Osteoblast (primary cell): ENCODE data around the gene RIN3. TPM values are rescaled to one million over a fixed set of nuclear protein-coding genes. Genes with fewer than 3 reads are reported as not detected.
A peak's percentile ranks its signal among the peaks of the same experiment; 100 is the strongest.

Experiments used
- DNase-seq: peaks from one replicate; pipeline ENCODE4 v3.0.0; 2011; ENCODE audit warnings: low spot score, mixed read lengths; ENCODE audit not compliant: insufficient read length; ENCODE audit errors: missing footprints
- H2AFZ ChIP-seq: 2 replicates; pipeline ENCODE4 v1.6.0; 2011; ENCODE audit warnings: mild to moderate bottlenecking, low read length
- H3K27ac ChIP-seq: 2 replicates; pipeline ENCODE4 v1.5.1; 2011; ENCODE audit warnings: mild to moderate bottlenecking, low read depth, low read length, moderate library complexity
- H3K27me3 ChIP-seq: 2 replicates; pipeline ENCODE4 v1.6.0; 2012; ENCODE audit warnings: mild to moderate bottlenecking, control low read depth, inconsistent platforms, low read length, moderate library complexity; ENCODE audit not compliant: insufficient read depth
- H3K36me3 ChIP-seq: 2 replicates; pipeline ENCODE4 v1.5.1; 2011; ENCODE audit warnings: mild to moderate bottlenecking, low read length, control low read depth, moderate library complexity; ENCODE audit not compliant: insufficient read depth
- H3K4me1 ChIP-seq: 2 replicates; pipeline ENCODE4 v1.5.1; 2011; ENCODE audit warnings: mild to moderate bottlenecking, low read length, control low read depth, moderate library complexity; ENCODE audit not compliant: insufficient read depth
- H3K4me2 ChIP-seq: 2 replicates; pipeline ENCODE4 v1.6.0; 2011; ENCODE audit warnings: mild to moderate bottlenecking, low read length; ENCODE audit not compliant: insufficient read depth
- H3K4me3 ChIP-seq: fragments of 200-600 bp; sonication (generic); 3 replicates; pipeline ENCODE4 v1.5.1; 2012; ENCODE audit warnings: mild to moderate bottlenecking, low read length, inconsistent platforms; ENCODE audit not compliant: insufficient read depth
- H3K79me2 ChIP-seq: 2 replicates; pipeline ENCODE4 v1.6.0; 2012; ENCODE audit warnings: mild to moderate bottlenecking, low read length, control low read depth, inconsistent platforms; ENCODE audit not compliant: insufficient read depth
- H3K9me3 ChIP-seq: 2 replicates; pipeline ENCODE4 v1.5.1; 2011; ENCODE audit warnings: low read depth, low read length, control low read depth
- H4K20me1 ChIP-seq: 2 replicates; pipeline ENCODE4 v1.6.0; 2012; ENCODE audit warnings: mild to moderate bottlenecking, low read length, control low read depth; ENCODE audit not compliant: insufficient read depth
- total RNA-seq: library from RNA; depleted of rRNA; stranded (reverse); fragments of >200 nt; gene quantifications from 2 replicates; pipeline ENCODE4 v1.2.3, GENCODE V29; 2012
- TF ChIP-seq, protein P1 (sequence below): IDR thresholded peaks from 2 replicates; pipeline ENCODE4 v1.5.1; 2011; ENCODE audit warnings: mild to moderate bottlenecking, low read depth, low read length, moderate library complexity; ENCODE audit errors: extremely low read depth

Gene RIN3
- total RNA-seq, 1 donor: 7.6 TPM

DNA sequence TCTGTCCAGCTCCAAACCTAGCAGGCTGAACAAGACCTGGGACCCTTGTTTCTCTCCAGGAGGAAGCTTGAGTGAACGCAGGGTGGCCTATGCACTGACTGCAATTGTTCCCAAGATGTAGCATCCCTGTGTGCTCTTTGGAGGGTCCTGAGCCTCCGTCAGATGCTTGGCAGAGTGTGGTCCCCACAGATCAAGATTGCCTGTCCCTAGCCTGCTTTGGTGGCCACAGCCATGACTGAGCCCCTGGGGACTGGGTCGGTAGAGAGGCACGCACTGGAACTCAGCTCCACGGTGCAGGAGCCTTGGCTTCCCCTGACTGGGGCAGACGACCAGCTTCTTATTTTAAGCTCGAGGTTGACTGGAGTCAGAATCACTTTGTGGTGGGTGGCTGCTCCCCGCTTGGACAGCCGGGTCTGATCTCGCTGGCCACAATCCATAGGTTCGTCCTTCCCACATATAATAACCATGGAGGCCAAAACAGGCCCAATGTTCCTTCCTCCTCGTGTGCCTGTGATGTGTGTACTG, 137.1 kb downstream of the RIN3 start:
- Histone ChIP-seq H3K4me1 (peaks cover 47% of the 10 kb centered on the region), H3K9me3 (no peaks in the 10 kb centered on the region), H3K79me2 (no peaks in the 10 kb centered on the region), H2AFZ (no peak overlapping the region), H3K4me2 (no peak overlapping the region), H4K20me1 (no peaks in the 10 kb centered on the region), H3K27ac (peak overlapping the region; percentile 99), H3K4me3 (no peak overlapping the region), H3K27me3 (no peaks in the 10 kb centered on the region), H3K36me3 (no peaks in the 10 kb centered on the region)
- TF ChIP-seq, protein P1, sequence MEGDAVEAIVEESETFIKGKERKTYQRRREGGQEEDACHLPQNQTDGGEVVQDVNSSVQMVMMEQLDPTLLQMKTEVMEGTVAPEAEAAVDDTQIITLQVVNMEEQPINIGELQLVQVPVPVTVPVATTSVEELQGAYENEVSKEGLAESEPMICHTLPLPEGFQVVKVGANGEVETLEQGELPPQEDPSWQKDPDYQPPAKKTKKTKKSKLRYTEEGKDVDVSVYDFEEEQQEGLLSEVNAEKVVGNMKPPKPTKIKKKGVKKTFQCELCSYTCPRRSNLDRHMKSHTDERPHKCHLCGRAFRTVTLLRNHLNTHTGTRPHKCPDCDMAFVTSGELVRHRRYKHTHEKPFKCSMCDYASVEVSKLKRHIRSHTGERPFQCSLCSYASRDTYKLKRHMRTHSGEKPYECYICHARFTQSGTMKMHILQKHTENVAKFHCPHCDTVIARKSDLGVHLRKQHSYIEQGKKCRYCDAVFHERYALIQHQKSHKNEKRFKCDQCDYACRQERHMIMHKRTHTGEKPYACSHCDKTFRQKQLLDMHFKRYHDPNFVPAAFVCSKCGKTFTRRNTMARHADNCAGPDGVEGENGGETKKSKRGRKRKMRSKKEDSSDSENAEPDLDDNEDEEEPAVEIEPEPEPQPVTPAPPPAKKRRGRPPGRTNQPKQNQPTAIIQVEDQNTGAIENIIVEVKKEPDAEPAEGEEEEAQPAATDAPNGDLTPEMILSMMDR: no peak
- no peak for DNase-seq

DNA sequence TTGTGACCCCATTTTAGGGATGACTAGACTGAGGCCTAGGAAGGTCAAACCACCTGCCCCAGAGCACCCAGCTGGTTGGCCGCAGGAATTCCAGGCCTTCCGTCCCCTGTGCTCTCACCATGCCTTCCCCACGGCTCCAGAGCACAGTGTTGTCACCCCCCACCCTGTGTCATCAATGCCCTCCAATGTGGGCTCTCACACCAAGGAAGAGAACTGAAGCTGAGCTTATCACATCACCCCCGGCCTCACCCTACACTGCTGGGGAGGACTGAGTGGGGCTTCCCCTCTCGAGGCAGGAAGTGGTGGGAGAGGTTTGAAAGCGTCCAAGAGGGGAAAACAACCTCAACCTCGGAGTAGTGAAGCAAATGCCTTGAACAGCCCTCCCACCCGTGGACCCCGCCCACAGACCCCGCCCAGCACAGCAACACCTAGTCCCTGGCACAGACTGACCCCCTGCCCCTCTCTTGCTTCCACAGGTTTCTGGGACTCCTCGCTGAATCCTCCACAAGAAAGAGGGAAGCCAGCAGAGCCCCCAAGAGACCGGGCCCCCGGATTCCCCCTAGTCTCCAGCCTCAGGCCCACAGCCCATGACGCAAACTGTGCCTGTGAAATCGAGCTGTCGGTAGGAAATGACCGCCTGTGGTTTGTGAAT, 137.7 kb downstream of the RIN3 start:
- H4K20me1 ChIP-seq: no peaks in the 10 kb centered on the region
- peaks cover 43% of the 10 kb centered on the region for H3K4me1 ChIP-seq
- H2AFZ ChIP-seq: no peak overlapping the region
- no peaks in the 10 kb centered on the region for H3K27me3 ChIP-seq
- H3K27ac ChIP-seq: peak overlapping the region; percentile 99
- H3K4me2 ChIP-seq: no peak overlapping the region
- H3K79me2 ChIP-seq: no peaks in the 10 kb centered on the region
- TF ChIP-seq, protein P1: no peak
- DNase-seq: no peak
- no peak overlapping the region for H3K4me3 ChIP-seq
- H3K9me3 ChIP-seq: no peaks in the 10 kb centered on the region
- H3K36me3 ChIP-seq: no peaks in the 10 kb centered on the region

DNA sequence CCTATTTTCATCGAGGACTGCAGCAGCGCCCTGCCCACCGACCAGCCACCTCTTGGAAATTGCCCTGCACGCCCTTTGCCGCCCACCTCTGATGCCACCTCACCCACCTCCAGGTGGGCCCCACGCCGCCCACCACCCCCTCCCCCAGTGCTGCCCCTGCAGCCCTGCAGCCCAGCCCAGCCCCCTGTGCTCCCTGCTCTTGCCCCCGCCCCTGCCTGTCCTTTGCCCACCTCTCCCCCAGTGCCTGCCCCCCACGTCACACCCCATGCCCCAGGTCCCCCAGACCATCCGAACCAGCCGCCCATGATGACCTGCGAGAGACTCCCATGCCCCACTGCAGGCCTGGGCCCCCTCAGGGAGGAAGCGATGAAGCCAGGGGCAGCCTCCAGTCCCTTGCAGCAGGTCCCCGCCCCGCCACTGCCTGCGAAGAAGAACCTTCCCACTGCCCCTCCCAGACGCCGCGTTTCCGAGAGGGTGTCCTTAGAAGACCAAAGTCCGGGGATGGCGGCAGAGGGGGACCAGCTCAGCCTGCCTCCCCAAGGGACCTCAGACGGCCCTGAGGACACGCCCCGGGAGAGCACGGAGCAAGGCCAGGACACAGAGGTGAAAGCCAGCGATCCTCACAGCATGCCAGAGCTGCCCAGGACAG, 138.3 kb downstream of the RIN3 start:
- no peak overlapping the region for H3K4me3 ChIP-seq
- peaks cover 36% of the 10 kb centered on the region for H3K4me1 ChIP-seq
- H4K20me1 ChIP-seq: no peaks in the 10 kb centered on the region
- no peak overlapping the region for H3K4me2 ChIP-seq
- DNase-seq: no peak
- H3K36me3 ChIP-seq: no peaks in the 10 kb centered on the region
- no peak overlapping the region for H3K27ac ChIP-seq
- no peaks in the 10 kb centered on the region for H3K79me2 ChIP-seq
- no peaks in the 10 kb centered on the region for H3K9me3 ChIP-seq
- H2AFZ ChIP-seq: no peak overlapping the region
- H3K27me3 ChIP-seq: no peaks in the 10 kb centered on the region
- TF ChIP-seq, protein P1: no peak

DNA sequence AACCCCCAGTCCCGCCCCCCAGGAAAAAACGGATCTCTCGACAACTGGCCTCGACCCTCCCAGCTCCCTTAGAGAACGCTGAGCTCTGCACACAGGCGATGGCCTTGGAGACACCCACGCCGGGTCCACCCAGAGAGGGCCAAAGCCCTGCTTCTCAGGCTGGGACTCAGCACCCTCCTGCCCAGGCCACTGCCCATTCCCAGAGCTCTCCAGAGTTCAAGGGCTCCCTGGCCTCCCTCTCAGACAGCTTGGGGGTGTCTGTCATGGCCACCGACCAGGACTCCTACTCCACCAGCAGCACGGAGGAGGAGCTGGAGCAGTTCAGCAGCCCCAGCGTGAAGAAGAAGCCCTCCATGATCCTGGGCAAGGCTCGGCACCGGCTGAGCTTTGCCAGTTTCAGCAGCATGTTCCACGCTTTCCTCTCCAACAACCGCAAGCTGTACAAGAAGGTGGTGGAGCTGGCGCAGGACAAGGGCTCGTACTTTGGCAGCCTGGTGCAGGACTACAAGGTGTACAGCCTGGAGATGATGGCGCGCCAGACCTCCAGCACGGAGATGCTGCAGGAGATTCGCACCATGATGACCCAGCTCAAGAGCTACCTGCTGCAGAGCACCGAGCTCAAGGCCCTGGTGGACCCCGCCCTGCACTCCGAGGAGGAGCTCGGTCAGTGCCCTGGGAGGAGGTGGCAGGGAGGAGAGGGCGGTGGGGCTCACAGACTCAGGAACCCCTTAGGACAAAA, 139.0 kb downstream of the RIN3 start:
- no peak overlapping the region for H3K27ac ChIP-seq
- no peaks in the 10 kb centered on the region for H3K79me2 ChIP-seq
- no peak overlapping the region for H3K4me2 ChIP-seq
- TF ChIP-seq, protein P1: no peak
- no peaks in the 10 kb centered on the region for H3K36me3 ChIP-seq
- DNase-seq: no peak
- no peak overlapping the region for H2AFZ ChIP-seq
- peaks cover 29% of the 10 kb centered on the region for H3K4me1 ChIP-seq
- H3K27me3 ChIP-seq: no peaks in the 10 kb centered on the region
- H3K4me3 ChIP-seq: no peak overlapping the region
- no peaks in the 10 kb centered on the region for H4K20me1 ChIP-seq
- no peaks in the 10 kb centered on the region for H3K9me3 ChIP-seq
